K562 (cell line): Measurements from ENCODE around the gene FSCN2. TPM values are rescaled to one million over a fixed set of nuclear protein-coding genes. Genes with fewer than 3 reads are reported as not detected.

ENCODE experiments used
- ATAC-seq: fragments of 200-7000 bp; cut with Tn5 transposase; 3 replicates; pipeline ENCODE4 v1.9.1; 2020; ENCODE audit warnings: moderate library complexity
- BruUV-seq: library from RNA; stranded (reverse); fragments of 400-500 nt; replicated peaks from 2 replicates; lab custom pipeline; 2021; lab: Mats Ljungman, UMichigan
- CTCF ChIA-PET: fragments of 300-600 bp; formaldehyde crosslinking; extraction: SDS; loops from one replicate; lab custom pipeline; 2021; ENCODE audit warnings: low intra/inter-chr PET ratio; lab: Yijun Ruan, JAX
- POLR2A ChIA-PET: fragments of 300-600, 350-650 bp; sonication (Branson Sonifier 250); formaldehyde crosslinking; extraction: SDS; loops from one replicate; lab custom pipeline; 2021; ENCODE audit warnings: antibody characterized with exemption, inconsistent platforms; lab: Yijun Ruan, JAX
- DNase-seq, 4 experiments: peaks; one replicate each; pipeline versions ENCODE4 v3.0.0 to v3.0.0-alpha.2; 2011 to 2018; ENCODE audit warnings: low spot score in 3 of 4, mixed read lengths in 3 of 4; ENCODE audit errors: extremely low read depth in 1 of 4
- FAIRE-seq: peaks from 2 replicates; lab custom pipeline; 2011; peaks lifted over from hg19 to GRCh38; lab: Jason Lieb, UNC
- H2AFZ ChIP-seq: 2 replicates; pipeline ENCODE4 v1.6.0; 2011; ENCODE audit warnings: low read depth, low read length, control low read depth, inconsistent platforms
- H3K27ac ChIP-seq: fragments of 200-600 bp; 3 replicates; pipeline ENCODE4 v1.8.0; 2011; ENCODE audit warnings: low read depth, mild to moderate bottlenecking, control low read depth, inconsistent platforms, low read length, moderate library complexity, mixed read lengths; ENCODE audit errors: extremely low read depth
- H3K27me3 ChIP-seq, 2 experiments: fragments of 300-600 bp in 1 of 2; 2 replicates in 1 of 2; 3 replicates in 1 of 2; pipeline versions ENCODE4 v1.6.0 to v1.8.0; 2011; ENCODE audit warnings: inconsistent platforms in 2 of 2, low read length in 2 of 2, mild to moderate bottlenecking in 1 of 2, mixed read lengths in 1 of 2, moderate library complexity in 1 of 2; ENCODE audit not compliant: control insufficient read depth in 2 of 2, insufficient read depth in 2 of 2
- H3K36me3 ChIP-seq: fragments of 300-600 bp; 3 replicates; pipeline ENCODE4 v1.8.0; 2011; ENCODE audit warnings: mild to moderate bottlenecking, low read length, inconsistent platforms; ENCODE audit not compliant: control insufficient read depth, insufficient read depth
- H3K4me1 ChIP-seq, 2 experiments: fragments of 200-600 bp in 1 of 2; replicated peaks in 1 of 2; 2 replicates in 1 of 2; 3 replicates in 1 of 2; pipeline versions ENCODE4 v1.5.1 to v1.8.0; 2011; ENCODE audit warnings: inconsistent platforms in 2 of 2, low read length in 2 of 2, mild to moderate bottlenecking in 1 of 2, mixed read lengths in 1 of 2, moderate library complexity in 1 of 2; ENCODE audit not compliant: control insufficient read depth in 2 of 2, insufficient read depth in 2 of 2
- H3K4me2 ChIP-seq: 2 replicates; pipeline ENCODE4 v1.6.1; 2011; ENCODE audit warnings: low read length, control low read depth, inconsistent platforms, mixed read lengths; ENCODE audit not compliant: insufficient read depth
- H3K4me3 ChIP-seq: fragments of 200-600 bp; sonication (generic), shearing (Covaris generic); 2 replicates; pipeline ENCODE4 v1.5.1; 2016; ENCODE audit warnings: control low read depth, inconsistent platforms
- H3K79me2 ChIP-seq: fragments of 200-600 bp; 3 replicates; pipeline ENCODE4 v1.8.0; 2011; ENCODE audit warnings: low read length, inconsistent platforms; ENCODE audit not compliant: control insufficient read depth, insufficient read depth
- H3K9ac ChIP-seq, 2 experiments: 2 replicates each; pipeline versions ENCODE4 v1.6.0 to v1.6.1; 2011; ENCODE audit warnings: low read depth in 2 of 2, low read length in 2 of 2, control low read depth in 1 of 2, inconsistent platforms in 1 of 2, mild to moderate bottlenecking in 1 of 2, mixed read lengths in 1 of 2; ENCODE audit not compliant: insufficient read depth in 1 of 2
- H3K9me1 ChIP-seq: one replicate; pipeline ENCODE4 v1.6.0; 2011; ENCODE audit warnings: inconsistent platforms, mild to moderate bottlenecking, low read length, moderate library complexity; ENCODE audit not compliant: control insufficient read depth, insufficient read depth
- H3K9me3 ChIP-seq: replicated peaks from 2 replicates; pipeline ENCODE4 v1.5.1; 2011; ENCODE audit warnings: low read depth, low read length, inconsistent platforms; ENCODE audit not compliant: control insufficient read depth, insufficient read depth
- H4K20me1 ChIP-seq: replicated peaks from 2 replicates; pipeline ENCODE4 v1.6.1; 2011; ENCODE audit warnings: low read length, inconsistent platforms, mixed read lengths; ENCODE audit not compliant: control insufficient read depth, insufficient read depth
- COPS2 ChIP-seq: fragments of 450-650 bp; conservative IDR thresholded peaks from 2 replicates; pipeline ENCODE4 v1.6.1; 2016; ENCODE audit warnings: mild to moderate bottlenecking, moderate library complexity
- GABPB1 ChIP-seq: sonication (generic); formaldehyde crosslinking; IDR thresholded peaks from 2 replicates; pipeline ENCODE4 v1.8.0; 2022; ENCODE audit warnings: mild to moderate bottlenecking, missing genetic modification reagents
- KDM1A ChIP-seq, 2 experiments: fragments of 450-650 bp; IDR thresholded peaks; 2 replicates each; pipeline ENCODE4 v1.6.1; 2016; ENCODE audit warnings: mild to moderate bottlenecking in 2 of 2
- PCBP1 ChIP-seq: fragments of 200-400 bp; formaldehyde crosslinking; IDR thresholded peaks from 2 replicates; pipeline ENCODE4 v1.6.1; 2018; ENCODE audit warnings: mild to moderate bottlenecking, low read depth, low read length; ENCODE audit not compliant: poor library complexity, severe bottlenecking
- POLR2G ChIP-seq: fragments of 200-400 bp; formaldehyde crosslinking; IDR thresholded peaks from 2 replicates; pipeline ENCODE4 v1.6.1; 2017; ENCODE audit warnings: low read depth, mild to moderate bottlenecking, antibody characterized with exemption, low read length, moderate library complexity
- ZNF121 ChIP-seq: sonication (generic); formaldehyde crosslinking; conservative IDR thresholded peaks from 2 replicates; pipeline ENCODE4 v1.8.0; 2022; ENCODE audit warnings: missing genetic modification reagents
- ZNF274 ChIP-seq: IDR thresholded peaks from 2 replicates; pipeline ENCODE4 v1.6.1; 2011; ENCODE audit warnings: low read depth, mild to moderate bottlenecking, low read length, moderate library complexity, borderline replicate concordance
- ZNF740 ChIP-seq, 3 experiments: fragments of 200-800 bp in 1 of 3; sonication (Bioruptor generic) in 1 of 3; sonication (generic) in 1 of 3; formaldehyde crosslinking in 1 of 3; IDR thresholded peaks; 2 replicates each; pipeline versions ENCODE4 v1.6.1 to v1.8.0; 2016 to 2022; ENCODE audit warnings: mild to moderate bottlenecking in 2 of 3, missing compliant biosample characterization in 2 of 3, missing genetic modification characterization in 2 of 3, missing genetic modification reagents in 1 of 3
- WGBS: fragments of 100-300 bp; shearing (Covaris generic); methylation state at CpG from one replicate; pipeline ENCODE4 v1.1.6; 2016; ENCODE audit warnings: low coverage, mixed read lengths; ENCODE audit not compliant: insufficient coverage; ENCODE audit errors: missing lambda C conversion rate; 5-methylcytosine and 5-hydroxymethylcytosine counted together
- in situ Hi-C: fragments of 300-500 bp; cut with MboI; formaldehyde crosslinking; loops from 4 replicates; pipeline ENCODE4 v1.15.0; 2018; ENCODE audit warnings: inconsistent platforms, mixed read lengths
- intact Hi-C: fragments of 100-400 bp; cut with micrococcal nuclease; formaldehyde crosslinking; loops from 2 replicates; pipeline ENCODE4 v1.14.2; 2022
- polyA plus RNA-seq, 8 experiments: library from polyadenylated mRNA; depleted of rRNA in 4 of 8; stranded (reverse) in 5 of 8; unstranded in 3 of 8; fragments of >200 nt; fragmentation: Nextera tagmentation in 2 of 8; fragmentation: Illumina TruSeq in 1 of 8; extraction: Ambion mirVana in 2 of 8; extraction: Trizol in 1 of 8; gene quantifications; 2 replicates each; pipeline versions ENCODE4 v1.2.1 to v1.2.3, GENCODE V29; 2011 to 2014; ENCODE audit warnings: inconsistent platforms in 1 of 8, missing spikeins in 1 of 8
- total RNA-seq, 7 experiments: library from RNA; depleted of rRNA in 6 of 7; stranded (reverse); fragments of >200 nt in 6 of 7; fragmentation: Illumina TruSeq in 2 of 7; extraction: Trizol in 2 of 7; gene quantifications; 2 replicates each; pipeline versions ENCODE4 v1.2.1 to v1.2.3, GENCODE V29; 2011 to 2021; ENCODE audit warnings: low replicate concordance in 1 of 7

Gene FSCN2
- total and polyA plus RNA-seq, 9 of the 15 experiments (the other 6 are each of a cell fraction or from before 2014, with no cell fraction given), result 0.08 TPM; not detected in 8

GRCh38 chr17:81491181-81491581, 37.0 kb upstream of the FSCN2 start:
- Histone ChIP-seq H3K9me1 (no peaks in the 10 kb centered on the region), H3K79me2 (peaks cover 11% of the 10 kb centered on the region; the same call in 2 of the 3 replicates), H3K9ac (peak overlapping the region in 1 of 2 experiments; percentile 84; a peak in 2 of 4 replicates), H3K27me3 (no peaks in the 10 kb centered on the region), H4K20me1 (no peaks in the 10 kb centered on the region), H2AFZ (no peak overlapping the region), H3K4me1 (peaks cover 9 to 53% of the 10 kb centered on the region in 2 experiments; a peak in 4 of 5 replicates), H3K4me2 (no peak overlapping the region), H3K27ac (no peak overlapping the region), H3K9me3 (no peaks in the 10 kb centered on the region), H3K4me3 (no peak overlapping the region), H3K36me3 (no peaks in the 10 kb centered on the region)
- ChIA-PET POLR2A (interaction anchor here (3.1 to 4.3 kb wide), 2 partner anchors 16 to 22 kb away, joined by 18 to 46 read pairs; partner anchors contain the start of gene ACTG1), CTCF (no interaction called here)
- intact Hi-C loops, result no loop called here
- BruUV-seq, result no TSS peak
- WGBS, result 21% methylated on average over 4 of the region's 5 CpGs
- ATAC-seq (0 out of 3 replicates have a peak, but pooled peaks have one; percentile 5), DNase-seq (peak in 1 of 4 experiments; percentile 38), FAIRE-seq (no peak)
- TF ChIP-seq GABPB1 (CRISPR knock-in tag) (no peak), ZNF121 (peak; percentile 87), PCBP1 (peak; percentile 68), POLR2G (0 out of 2 replicates have a peak, but pooled peaks have one; percentile 31), KDM1A (IDR thresholded peaks at IDR 0.05) (peak in 1 of 2 experiments; percentile 32; a peak in 1 of 4 replicates)
- in situ Hi-C loops, result no loop called here

- Histone ChIP-seq H2AFZ (no peak overlapping the region), H3K9ac (peak overlapping the region in 1 of 2 experiments; percentile 11; a peak in 1 of 4 replicates), H3K79me2 (peaks cover 11% of the 10 kb centered on the region; the same call in 2 of the 3 replicates), H3K4me3 (no peak overlapping the region), H3K36me3 (no peaks in the 10 kb centered on the region), H3K4me1 (peaks cover 7 to 50% of the 10 kb centered on the region in 2 experiments; a peak in 4 of 5 replicates)
- BruUV-seq, result no TSS peak
- CTCF ChIA-PET, result no interaction called here
- in situ Hi-C loops, result no loop called here
- ATAC-seq, result no peak
- FAIRE-seq, result no peak
- TF ChIP-seq KDM1A (IDR thresholded peaks at IDR 0.05) (0 out of 4 replicates have a peak, but pooled peaks of 1 of the 2 experiments have one; percentile 12), COPS2 (no peak), ZNF740 (CRISPR knock-in tag; IDR thresholded peaks at IDR 0.05) (no peak), ZNF740 (tag; IDR thresholded peaks at IDR 0.05) (no peak), ZNF274 (no peak)
- TF ChIP-seq, all 486 proteins: peak for 1
- no peaks in the 10 kb centered on the region for H3K9me3 ChIP-seq
- WGBS, result 46% methylated on average over 2 of the region's 5 CpGs
- H3K9me1 ChIP-seq, result no peaks in the 10 kb centered on the region
- no peak overlapping the region for H3K4me2 ChIP-seq
- H3K27ac ChIP-seq, result no peak overlapping the region
- no peak for DNase-seq
- intact Hi-C loops, result no loop called here
- POLR2A ChIA-PET, result interaction anchor here (3.1 to 4.3 kb wide), 2 partner anchors 15 to 21 kb away, joined by 18 to 46 read pairs; partner anchors contain the start of gene ACTG1
- H4K20me1 ChIP-seq, result no peaks in the 10 kb centered on the region
- no peaks in the 10 kb centered on the region for H3K27me3 ChIP-seq
Measured at GRCh38 chr17:81491761-81492160, 36.4 kb upstream of the FSCN2 start.
